ENCODE measurements around the gene RASL10B. TPM values are rescaled to one million over a fixed set of nuclear protein-coding genes. Genes with fewer than 3 reads are reported as not detected.

RASL10B gene
- polyA plus RNA-seq, 1 donor (not counting 4 experiments of a cell fraction or from before 2014, with no cell fraction given) = 0.07 TPM

GRCh38 chr17:35769895-35770486 lies 38.6 kb downstream of the RASL10B start:
- Histone ChIP-seq H3K79me2 (ENCODE audit: control insufficient read depth, insufficient read depth, low read length) (no peaks in the 10 kb centered on the region), H2AFZ (ENCODE audit: control insufficient read depth, low read length) (no peak overlapping the region)
- FAIRE-seq = no peak

GRCh38 chr17:35773129-35773528 lies 41.7 kb downstream of the RASL10B start:
- H4K20me1 ChIP-seq (ENCODE audit: control insufficient read depth, extremely low read depth, insufficient read depth, low read length) = no peaks in the 10 kb centered on the region

More at GRCh38 chr17:35769895-35770486, 38.6 kb downstream of the RASL10B start:
- Histone ChIP-seq H3K27me3 (ENCODE audit: control insufficient read depth, extremely low read depth, insufficient read depth, low read length) (no peaks in the 10 kb centered on the region), H4K20me1 (ENCODE audit: control insufficient read depth, extremely low read depth, insufficient read depth, low read length) (no peaks in the 10 kb centered on the region), H3K4me2 (ENCODE audit: control insufficient read depth, extremely low read depth, insufficient read depth, low read depth, low read length) (no peak overlapping the region), H3K4me3 (ENCODE audit: control insufficient read depth in 2 of 3, extremely low read depth in 1 of 3, insufficient read depth in 2 of 3, low read depth in 1 of 3, low read length in 3 of 3) (no peak overlapping the region), H3K36me3 (ENCODE audit: control insufficient read depth in 2 of 2, extremely low read depth in 1 of 2, insufficient read depth in 2 of 2, low read length in 2 of 2) (peaks cover 0 to 5% of the 10 kb centered on the region in 2 experiments), H3K9ac (ENCODE audit: control insufficient read depth, extremely low read depth, insufficient read depth, low read length) (no peak overlapping the region), H3K4me1 (ENCODE audit: control insufficient read depth, extremely low read depth, insufficient read depth, low read length) (peaks cover 6% of the 10 kb centered on the region), H3K9me3 (ENCODE audit: control insufficient read depth, low read depth, low read length) (no peaks in the 10 kb centered on the region), H3K9me1 (ENCODE audit: control insufficient read depth, extremely low read depth, insufficient read depth, low read length) (no peaks in the 10 kb centered on the region), H3K27ac (ENCODE audit: control insufficient read depth, insufficient read depth, low read length) (no peak overlapping the region)
- dilution Hi-C loops (cut with MboI; ENCODE audit: extremely low pct_ligation_motif_present, low sequenced_read_pairs) = no loop called here
- DNase-seq (ENCODE audit: low read depth, low spot score) = no peak
- TF ChIP-seq, protein P1, sequence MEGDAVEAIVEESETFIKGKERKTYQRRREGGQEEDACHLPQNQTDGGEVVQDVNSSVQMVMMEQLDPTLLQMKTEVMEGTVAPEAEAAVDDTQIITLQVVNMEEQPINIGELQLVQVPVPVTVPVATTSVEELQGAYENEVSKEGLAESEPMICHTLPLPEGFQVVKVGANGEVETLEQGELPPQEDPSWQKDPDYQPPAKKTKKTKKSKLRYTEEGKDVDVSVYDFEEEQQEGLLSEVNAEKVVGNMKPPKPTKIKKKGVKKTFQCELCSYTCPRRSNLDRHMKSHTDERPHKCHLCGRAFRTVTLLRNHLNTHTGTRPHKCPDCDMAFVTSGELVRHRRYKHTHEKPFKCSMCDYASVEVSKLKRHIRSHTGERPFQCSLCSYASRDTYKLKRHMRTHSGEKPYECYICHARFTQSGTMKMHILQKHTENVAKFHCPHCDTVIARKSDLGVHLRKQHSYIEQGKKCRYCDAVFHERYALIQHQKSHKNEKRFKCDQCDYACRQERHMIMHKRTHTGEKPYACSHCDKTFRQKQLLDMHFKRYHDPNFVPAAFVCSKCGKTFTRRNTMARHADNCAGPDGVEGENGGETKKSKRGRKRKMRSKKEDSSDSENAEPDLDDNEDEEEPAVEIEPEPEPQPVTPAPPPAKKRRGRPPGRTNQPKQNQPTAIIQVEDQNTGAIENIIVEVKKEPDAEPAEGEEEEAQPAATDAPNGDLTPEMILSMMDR (optimal IDR thresholded peaks at IDR 0.05 in 1 of 3, IDR thresholded peaks at IDR 0.05 in 1 of 3, conservative IDR thresholded peaks at IDR 0.05 in 1 of 3; ENCODE audit: extremely low read depth in 1 of 3, insufficient read depth in 2 of 3, low read length in 3 of 3) = peak; percentile 24 to 53 (median 25)
- no peak for TF ChIP-seq EZH2 (IDR thresholded peaks at IDR 0.05; ENCODE audit: low read length)

More at GRCh38 chr17:35773129-35773528, 41.7 kb downstream of the RASL10B start:
- no peak overlapping the region for H3K9ac ChIP-seq (ENCODE audit: control insufficient read depth, extremely low read depth, insufficient read depth, low read length)
- H3K4me2 ChIP-seq (ENCODE audit: control insufficient read depth, extremely low read depth, insufficient read depth, low read depth, low read length) = no peak overlapping the region
- H3K27ac ChIP-seq (ENCODE audit: control insufficient read depth, insufficient read depth, low read length) = no peak overlapping the region
- H3K4me1 ChIP-seq (ENCODE audit: control insufficient read depth, extremely low read depth, insufficient read depth, low read length) = peaks cover 17% of the 10 kb centered on the region
- no peak overlapping the region for H2AFZ ChIP-seq (ENCODE audit: control insufficient read depth, low read length)
- FAIRE-seq (no peak), DNase-seq (ENCODE audit: low read depth, low spot score) (no peak)
- H3K27me3 ChIP-seq (ENCODE audit: control insufficient read depth, extremely low read depth, insufficient read depth, low read length) = no peaks in the 10 kb centered on the region
- dilution Hi-C loops (cut with MboI; ENCODE audit: extremely low pct_ligation_motif_present, low sequenced_read_pairs) = no loop called here
- TF ChIP-seq, protein P1 (optimal IDR thresholded peaks at IDR 0.05 in 1 of 3, IDR thresholded peaks at IDR 0.05 in 1 of 3, conservative IDR thresholded peaks at IDR 0.05 in 1 of 3; ENCODE audit: extremely low read depth in 1 of 3, insufficient read depth in 2 of 3, low read length in 3 of 3) = no peak
- TF ChIP-seq EZH2 (IDR thresholded peaks at IDR 0.05; ENCODE audit: low read length) = no peak
- no peaks in the 10 kb centered on the region for H3K9me1 ChIP-seq (ENCODE audit: control insufficient read depth, extremely low read depth, insufficient read depth, low read length)
- peaks cover 8 to 10% of the 10 kb centered on the region in 2 experiments for H3K36me3 ChIP-seq (ENCODE audit: control insufficient read depth in 2 of 2, extremely low read depth in 1 of 2, insufficient read depth in 2 of 2, low read length in 2 of 2)
- no peaks in the 10 kb centered on the region for H3K79me2 ChIP-seq (ENCODE audit: control insufficient read depth, insufficient read depth, low read length)
- H3K4me3 ChIP-seq (ENCODE audit: control insufficient read depth in 2 of 3, extremely low read depth in 1 of 3, insufficient read depth in 2 of 3, low read depth in 1 of 3, low read length in 3 of 3) = no peak overlapping the region
- H3K9me3 ChIP-seq (ENCODE audit: control insufficient read depth, low read depth, low read length) = no peaks in the 10 kb centered on the region

Measured in keratinocyte (primary cell).